Measurements from ENCODE around the gene MITF. TPM values are rescaled to one million over a fixed set of nuclear protein-coding genes. Genes with fewer than 3 reads are reported as not detected.

Gene MITF
- total RNA-seq, 1 donor = 6.1 TPM

DNA sequence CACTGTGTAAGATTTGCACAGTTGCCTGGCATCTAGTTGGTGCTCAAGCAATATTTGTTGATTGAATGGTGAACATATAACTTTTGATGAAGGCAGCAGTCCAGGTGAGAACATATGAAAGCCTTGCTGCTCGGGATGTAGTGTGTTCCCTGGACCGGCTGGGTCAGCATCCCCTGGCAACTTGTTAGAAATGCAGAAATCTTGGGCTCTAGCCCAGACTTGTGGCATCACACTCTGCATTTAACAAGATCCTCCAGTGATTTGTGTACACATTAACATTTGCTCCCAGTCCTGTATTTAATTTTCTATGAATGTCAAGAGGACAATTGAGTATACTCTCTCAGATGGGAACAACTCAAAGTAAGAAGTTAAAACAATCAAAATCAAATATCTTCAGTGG, 191.3 kb downstream of the MITF start:
- no peak overlapping the region for H3K4me3 ChIP-seq (ENCODE audit: low read depth, low read length)
- TF ChIP-seq, protein P1, sequence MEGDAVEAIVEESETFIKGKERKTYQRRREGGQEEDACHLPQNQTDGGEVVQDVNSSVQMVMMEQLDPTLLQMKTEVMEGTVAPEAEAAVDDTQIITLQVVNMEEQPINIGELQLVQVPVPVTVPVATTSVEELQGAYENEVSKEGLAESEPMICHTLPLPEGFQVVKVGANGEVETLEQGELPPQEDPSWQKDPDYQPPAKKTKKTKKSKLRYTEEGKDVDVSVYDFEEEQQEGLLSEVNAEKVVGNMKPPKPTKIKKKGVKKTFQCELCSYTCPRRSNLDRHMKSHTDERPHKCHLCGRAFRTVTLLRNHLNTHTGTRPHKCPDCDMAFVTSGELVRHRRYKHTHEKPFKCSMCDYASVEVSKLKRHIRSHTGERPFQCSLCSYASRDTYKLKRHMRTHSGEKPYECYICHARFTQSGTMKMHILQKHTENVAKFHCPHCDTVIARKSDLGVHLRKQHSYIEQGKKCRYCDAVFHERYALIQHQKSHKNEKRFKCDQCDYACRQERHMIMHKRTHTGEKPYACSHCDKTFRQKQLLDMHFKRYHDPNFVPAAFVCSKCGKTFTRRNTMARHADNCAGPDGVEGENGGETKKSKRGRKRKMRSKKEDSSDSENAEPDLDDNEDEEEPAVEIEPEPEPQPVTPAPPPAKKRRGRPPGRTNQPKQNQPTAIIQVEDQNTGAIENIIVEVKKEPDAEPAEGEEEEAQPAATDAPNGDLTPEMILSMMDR (IDR thresholded peaks at IDR 0.05; ENCODE audit: insufficient read depth, low read length) = no peak
- DNase-seq (ENCODE audit: low read depth) = no peak

DNA sequence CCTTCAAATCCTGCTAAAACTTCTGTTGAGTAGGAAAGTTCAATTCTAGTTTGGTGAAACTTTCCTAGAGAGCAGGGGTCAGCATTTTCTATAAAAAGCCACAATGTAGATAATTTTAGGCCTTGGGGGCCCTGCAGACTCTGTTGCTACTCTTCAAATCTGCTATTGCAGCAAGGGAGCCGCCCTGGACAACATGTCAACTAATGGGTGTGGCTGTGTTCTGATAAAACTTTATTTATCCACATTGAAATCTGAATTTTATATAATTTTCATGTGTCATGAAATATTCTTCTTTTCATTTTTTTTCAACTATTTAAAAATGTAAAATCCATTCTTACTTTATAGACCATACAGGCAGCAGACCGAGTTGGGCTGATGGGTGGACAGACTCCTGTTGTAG, 192.8 kb downstream of the MITF start:
- no peak for DNase-seq (ENCODE audit: low read depth)
- TF ChIP-seq, protein P1 (IDR thresholded peaks at IDR 0.05; ENCODE audit: insufficient read depth, low read length) = no peak
- no peak overlapping the region for H3K4me3 ChIP-seq (ENCODE audit: low read depth, low read length)

- no peak for DNase-seq (ENCODE audit: low read depth)
Measured at GRCh38 chr3:69932501-69932900, 193.2 kb downstream of the MITF start.

DNA sequence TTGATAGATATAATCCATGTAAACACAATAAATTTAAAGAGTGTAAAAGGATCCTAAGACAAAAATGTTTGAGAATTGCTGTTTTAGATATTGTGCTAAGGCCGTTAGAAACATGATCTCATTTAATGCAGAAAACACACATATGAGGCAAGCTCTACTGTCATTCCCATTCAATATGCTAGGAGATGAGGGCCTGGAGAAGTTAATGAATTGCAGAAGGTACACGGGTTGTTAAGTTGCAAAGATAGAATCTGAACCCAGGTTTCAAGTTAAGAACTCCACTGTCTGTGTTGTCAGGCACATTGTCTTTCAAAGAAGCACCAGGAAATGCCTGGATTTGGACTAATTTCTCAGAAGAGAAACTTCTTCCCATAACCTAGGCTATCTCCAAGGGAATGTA, 195.1 kb downstream of the MITF start:
- TF ChIP-seq, protein P1 (IDR thresholded peaks at IDR 0.05; ENCODE audit: insufficient read depth, low read length) = no peak
- no peak overlapping the region for H3K4me3 ChIP-seq (ENCODE audit: low read depth, low read length)
- DNase-seq (ENCODE audit: low read depth) = no peak

More at GRCh38 chr3:69932501-69932900, 193.2 kb downstream of the MITF start:
- TF ChIP-seq, protein P1 (IDR thresholded peaks at IDR 0.05; ENCODE audit: insufficient read depth, low read length) = no peak
- no peak overlapping the region for H3K4me3 ChIP-seq (ENCODE audit: low read depth, low read length)

DNA sequence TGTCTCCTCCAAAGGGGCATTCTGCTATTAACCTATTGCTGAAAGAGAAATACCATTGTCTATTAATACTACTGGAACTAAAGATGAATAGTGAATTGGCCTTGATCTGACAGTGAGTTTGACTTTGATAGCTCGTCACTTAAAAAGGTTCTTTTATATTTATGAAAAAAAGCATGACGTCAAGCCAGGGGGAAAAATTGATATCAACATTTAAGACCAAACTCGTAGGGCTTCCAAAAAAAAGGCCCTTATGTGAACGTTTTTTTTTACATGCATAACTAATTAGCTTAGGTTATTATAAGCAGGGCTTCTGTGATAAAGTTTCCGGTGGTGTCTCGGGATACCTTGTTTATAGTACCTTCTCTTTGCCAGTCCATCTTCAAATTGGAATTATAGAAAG, 197.0 kb downstream of the MITF start:
- TF ChIP-seq, protein P1 (IDR thresholded peaks at IDR 0.05; ENCODE audit: insufficient read depth, low read length) = no peak
- no peak overlapping the region for H3K4me3 ChIP-seq (ENCODE audit: low read depth, low read length)
- no peak for DNase-seq (ENCODE audit: low read depth)

- no peak for DNase-seq (ENCODE audit: low read depth)
- TF ChIP-seq, protein P1 (IDR thresholded peaks at IDR 0.05; ENCODE audit: insufficient read depth, low read length) = no peak
Measured at GRCh38 chr3:69938061-69938460, 198.8 kb downstream of the MITF start.

DNA sequence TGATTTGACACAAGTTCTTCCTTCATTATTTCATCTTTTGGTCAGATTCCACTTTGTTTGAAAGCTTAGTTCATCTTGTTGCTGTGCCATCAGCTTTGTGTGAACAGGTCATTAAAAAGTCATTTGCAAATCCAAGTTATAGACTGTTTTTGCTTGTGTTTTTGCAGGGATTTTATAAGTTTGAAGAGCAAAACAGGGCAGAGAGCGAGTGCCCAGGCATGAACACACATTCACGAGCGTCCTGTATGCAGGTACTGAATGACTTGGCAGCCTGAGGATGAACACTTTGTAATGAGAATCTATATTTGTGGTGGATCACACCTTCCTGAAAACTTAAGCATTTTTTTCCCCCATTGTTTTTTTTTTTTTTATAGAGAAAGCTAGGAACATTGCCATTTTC, 199.7 kb downstream of the MITF start:
- no peak overlapping the region for H3K4me3 ChIP-seq (ENCODE audit: low read depth, low read length)
- DNase-seq (ENCODE audit: low read depth) = no peak
- TF ChIP-seq, protein P1 (IDR thresholded peaks at IDR 0.05; ENCODE audit: insufficient read depth, low read length) = no peak

More at GRCh38 chr3:69938061-69938460, 198.8 kb downstream of the MITF start:
- H3K4me3 ChIP-seq (ENCODE audit: low read depth, low read length) = no peak overlapping the region
